SK-N-SH (cell line): ENCODE results near the gene FIGNL2.

Source experiments
- ELF1 ChIP-seq: IDR thresholded peaks from 2 replicates; pipeline ENCODE4 v1.4.0; 2012
- EP300 ChIP-seq, 2 experiments: IDR thresholded peaks; 2 replicates each; pipeline versions ENCODE4 v1.4.0 to v1.6.1; 2012; ENCODE audit warnings: borderline replicate concordance in 1 of 2, low read depth in 1 of 2, low read length in 1 of 2
- GABPA ChIP-seq: IDR thresholded peaks from 2 replicates; pipeline ENCODE4 v1.4.0; 2012; ENCODE audit warnings: low read depth, mild to moderate bottlenecking
- GATA2 ChIP-seq: sonication (generic); formaldehyde crosslinking; IDR thresholded peaks from 2 replicates; pipeline ENCODE4 v1.5.0; 2020; ENCODE audit warnings: mild to moderate bottlenecking, missing genetic modification reagents
- POLR2AphosphoS5 ChIP-seq: IDR thresholded peaks from 2 replicates; pipeline ENCODE4 v1.6.1; 2012; ENCODE audit warnings: low read depth, low read length
- RAD21 ChIP-seq: IDR thresholded peaks from 2 replicates; pipeline ENCODE4 v1.6.1; 2012; ENCODE audit warnings: mild to moderate bottlenecking, low read length
- RCOR1 ChIP-seq: fragments of 150-350 bp; IDR thresholded peaks from 2 replicates; pipeline ENCODE4 v1.6.1; 2017; ENCODE audit warnings: antibody characterized with exemption, low read length
- SIN3A ChIP-seq: IDR thresholded peaks from 2 replicates; pipeline ENCODE4 v1.6.1; 2012; ENCODE audit warnings: low read depth, mild to moderate bottlenecking, low read length, moderate library complexity, borderline replicate concordance
- SMC3 ChIP-seq: IDR thresholded peaks from 2 replicates; pipeline ENCODE4 v1.6.1; 2012; ENCODE audit warnings: low read depth, low read length, improper control_type of control experiment
- TAF1 ChIP-seq: IDR thresholded peaks from 2 replicates; pipeline ENCODE4 v1.6.1; 2012; ENCODE audit warnings: low read depth, mild to moderate bottlenecking, low read length, moderate library complexity, borderline replicate concordance
- USF1 ChIP-seq: IDR thresholded peaks from 2 replicates; pipeline ENCODE4 v1.4.0; 2012; ENCODE audit warnings: low read depth, borderline replicate concordance
- YY1 ChIP-seq: IDR thresholded peaks from 2 replicates; pipeline ENCODE4 v1.4.0; 2012; ENCODE audit warnings: low read depth, mild to moderate bottlenecking
- TF ChIP-seq, protein P1 (sequence below): fragments of 200-600 bp; sonication (generic); IDR thresholded peaks from 2 replicates; pipeline ENCODE4 v1.6.1; 2017; ENCODE audit warnings: antibody characterized with exemption, mild to moderate bottlenecking, moderate library complexity
- TF ChIP-seq, protein P2 (sequence below): fragments of 150-350 bp; IDR thresholded peaks from 2 replicates; pipeline ENCODE4 v1.6.1; 2016; ENCODE audit warnings: mild to moderate bottlenecking, low read depth, low read length

DNA sequence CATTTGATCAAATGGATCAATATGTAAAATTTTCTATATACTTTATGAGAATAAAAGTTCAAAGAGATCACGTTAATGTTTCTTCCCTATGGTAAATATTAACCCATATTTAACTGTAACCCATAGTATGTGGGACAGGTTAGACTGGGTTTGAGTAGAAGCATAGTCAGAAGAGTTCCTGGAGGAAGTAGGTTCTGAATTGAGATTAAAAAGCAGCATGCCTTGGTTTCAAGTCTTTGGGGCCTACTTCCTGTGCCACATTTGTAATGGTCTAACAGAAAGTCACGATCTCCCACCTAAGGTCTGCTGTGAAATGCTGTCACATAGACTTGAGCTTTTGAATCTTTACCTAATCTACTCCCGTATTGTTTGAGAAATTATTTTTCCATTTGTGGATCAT lies 63.8 kb downstream of the FIGNL2 start:
- TF ChIP-seq RAD21 (no peak), USF1 (no peak), SMC3 (no peak), GABPA (no peak), GATA2 (CRISPR knock-in tag) (no peak), POLR2AphosphoS5 (no peak), EP300 (IDR thresholded peaks at IDR 0.05; ENCODE audit: borderline replicate concordance in 1 of 2, low read depth in 1 of 2, low read length in 1 of 2) (no peak), YY1 (no peak), ELF1 (no peak), RCOR1 (no peak), SIN3A (no peak), TAF1 (no peak)
- TF ChIP-seq, protein P1, sequence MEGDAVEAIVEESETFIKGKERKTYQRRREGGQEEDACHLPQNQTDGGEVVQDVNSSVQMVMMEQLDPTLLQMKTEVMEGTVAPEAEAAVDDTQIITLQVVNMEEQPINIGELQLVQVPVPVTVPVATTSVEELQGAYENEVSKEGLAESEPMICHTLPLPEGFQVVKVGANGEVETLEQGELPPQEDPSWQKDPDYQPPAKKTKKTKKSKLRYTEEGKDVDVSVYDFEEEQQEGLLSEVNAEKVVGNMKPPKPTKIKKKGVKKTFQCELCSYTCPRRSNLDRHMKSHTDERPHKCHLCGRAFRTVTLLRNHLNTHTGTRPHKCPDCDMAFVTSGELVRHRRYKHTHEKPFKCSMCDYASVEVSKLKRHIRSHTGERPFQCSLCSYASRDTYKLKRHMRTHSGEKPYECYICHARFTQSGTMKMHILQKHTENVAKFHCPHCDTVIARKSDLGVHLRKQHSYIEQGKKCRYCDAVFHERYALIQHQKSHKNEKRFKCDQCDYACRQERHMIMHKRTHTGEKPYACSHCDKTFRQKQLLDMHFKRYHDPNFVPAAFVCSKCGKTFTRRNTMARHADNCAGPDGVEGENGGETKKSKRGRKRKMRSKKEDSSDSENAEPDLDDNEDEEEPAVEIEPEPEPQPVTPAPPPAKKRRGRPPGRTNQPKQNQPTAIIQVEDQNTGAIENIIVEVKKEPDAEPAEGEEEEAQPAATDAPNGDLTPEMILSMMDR = no peak
- TF ChIP-seq, protein P2, sequence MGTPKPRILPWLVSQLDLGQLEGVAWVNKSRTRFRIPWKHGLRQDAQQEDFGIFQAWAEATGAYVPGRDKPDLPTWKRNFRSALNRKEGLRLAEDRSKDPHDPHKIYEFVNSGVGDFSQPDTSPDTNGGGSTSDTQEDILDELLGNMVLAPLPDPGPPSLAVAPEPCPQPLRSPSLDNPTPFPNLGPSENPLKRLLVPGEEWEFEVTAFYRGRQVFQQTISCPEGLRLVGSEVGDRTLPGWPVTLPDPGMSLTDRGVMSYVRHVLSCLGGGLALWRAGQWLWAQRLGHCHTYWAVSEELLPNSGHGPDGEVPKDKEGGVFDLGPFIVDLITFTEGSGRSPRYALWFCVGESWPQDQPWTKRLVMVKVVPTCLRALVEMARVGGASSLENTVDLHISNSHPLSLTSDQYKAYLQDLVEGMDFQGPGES = no peak
